ENCODE results near the gene TAS1R3. TPM values are rescaled to one million over a fixed set of nuclear protein-coding genes. Genes with fewer than 3 reads are reported as not detected.
"Not testable (repeated sequence)": the region's sequence is repeated elsewhere in the genome, so short reads cannot be mapped to it uniquely, and the experiment has no call there.

TAS1R3 gene
- total RNA-seq, 1 donor from 2014 or later: 1.3 TPM

DNA sequence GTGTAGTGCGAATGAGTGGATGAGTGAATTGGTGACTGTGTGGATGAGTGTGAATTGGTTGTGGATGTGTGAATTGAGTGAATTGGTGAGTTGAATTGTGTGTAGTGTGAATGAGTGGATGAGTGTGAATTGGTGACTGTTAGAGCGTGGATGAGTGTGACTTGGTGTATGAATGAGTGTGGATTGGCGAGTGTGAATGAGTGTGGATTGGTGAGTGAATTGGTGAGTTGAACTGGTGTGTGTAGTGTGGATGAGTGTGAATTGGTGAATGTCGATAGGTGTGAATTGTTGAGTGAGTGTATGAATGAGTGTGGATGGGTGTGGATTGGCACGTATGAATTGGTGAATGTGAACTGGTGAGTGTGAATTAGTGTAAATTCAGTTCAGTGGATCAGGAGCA, 36.2 kb downstream of the TAS1R3 start:
- Mint-ChIP-seq H3K4me1 (ENCODE audit: low read depth, unreplicated experiment) (peaks cover under 1% of the 10 kb centered on the region), H3K27me3 (ENCODE audit: unreplicated experiment) (no peaks in the 10 kb centered on the region), H3K36me3 (ENCODE audit: unreplicated experiment) (no peaks in the 10 kb centered on the region), H3K4me3 (ENCODE audit: unreplicated experiment) (no peak overlapping the region), H3K9me3 (ENCODE audit: unreplicated experiment) (peaks cover 2% of the 10 kb centered on the region), H3K27ac (ENCODE audit: unreplicated experiment) (no peak overlapping the region)
- TF ChIP-seq, protein P1, sequence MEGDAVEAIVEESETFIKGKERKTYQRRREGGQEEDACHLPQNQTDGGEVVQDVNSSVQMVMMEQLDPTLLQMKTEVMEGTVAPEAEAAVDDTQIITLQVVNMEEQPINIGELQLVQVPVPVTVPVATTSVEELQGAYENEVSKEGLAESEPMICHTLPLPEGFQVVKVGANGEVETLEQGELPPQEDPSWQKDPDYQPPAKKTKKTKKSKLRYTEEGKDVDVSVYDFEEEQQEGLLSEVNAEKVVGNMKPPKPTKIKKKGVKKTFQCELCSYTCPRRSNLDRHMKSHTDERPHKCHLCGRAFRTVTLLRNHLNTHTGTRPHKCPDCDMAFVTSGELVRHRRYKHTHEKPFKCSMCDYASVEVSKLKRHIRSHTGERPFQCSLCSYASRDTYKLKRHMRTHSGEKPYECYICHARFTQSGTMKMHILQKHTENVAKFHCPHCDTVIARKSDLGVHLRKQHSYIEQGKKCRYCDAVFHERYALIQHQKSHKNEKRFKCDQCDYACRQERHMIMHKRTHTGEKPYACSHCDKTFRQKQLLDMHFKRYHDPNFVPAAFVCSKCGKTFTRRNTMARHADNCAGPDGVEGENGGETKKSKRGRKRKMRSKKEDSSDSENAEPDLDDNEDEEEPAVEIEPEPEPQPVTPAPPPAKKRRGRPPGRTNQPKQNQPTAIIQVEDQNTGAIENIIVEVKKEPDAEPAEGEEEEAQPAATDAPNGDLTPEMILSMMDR (IDR thresholded peaks at IDR 0.05; ENCODE audit: partially characterized antibody, unreplicated experiment): no peak
- no peak for DNase-seq

DNA sequence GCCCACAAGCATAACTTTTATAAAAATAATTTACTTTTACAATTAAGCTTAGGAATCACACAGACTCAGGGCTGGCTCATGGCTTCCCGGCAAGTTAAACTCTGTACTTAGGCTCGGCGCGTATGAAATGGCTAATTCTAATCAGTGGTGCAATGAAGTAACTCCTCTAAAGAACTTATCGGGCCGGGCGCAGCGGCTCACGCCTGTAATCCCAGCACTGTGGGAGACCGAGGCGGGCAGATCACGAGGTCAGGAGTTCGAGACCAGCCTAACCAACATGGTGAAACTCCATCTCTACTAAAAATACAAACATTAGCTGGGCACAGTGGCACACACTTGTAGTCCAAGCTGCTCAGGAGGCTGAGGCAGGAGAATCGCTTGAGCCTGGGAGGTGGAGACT, 39.0 kb downstream of the TAS1R3 start:
- H3K9me3 Mint-ChIP-seq (ENCODE audit: unreplicated experiment); H3K4me3 Mint-ChIP-seq (ENCODE audit: unreplicated experiment); H3K4me1 Mint-ChIP-seq (ENCODE audit: low read depth, unreplicated experiment); DNase-seq; H3K36me3 Mint-ChIP-seq (ENCODE audit: unreplicated experiment); H3K27ac Mint-ChIP-seq (ENCODE audit: unreplicated experiment); H3K27me3 Mint-ChIP-seq (ENCODE audit: unreplicated experiment): not testable (repeated sequence)

DNA sequence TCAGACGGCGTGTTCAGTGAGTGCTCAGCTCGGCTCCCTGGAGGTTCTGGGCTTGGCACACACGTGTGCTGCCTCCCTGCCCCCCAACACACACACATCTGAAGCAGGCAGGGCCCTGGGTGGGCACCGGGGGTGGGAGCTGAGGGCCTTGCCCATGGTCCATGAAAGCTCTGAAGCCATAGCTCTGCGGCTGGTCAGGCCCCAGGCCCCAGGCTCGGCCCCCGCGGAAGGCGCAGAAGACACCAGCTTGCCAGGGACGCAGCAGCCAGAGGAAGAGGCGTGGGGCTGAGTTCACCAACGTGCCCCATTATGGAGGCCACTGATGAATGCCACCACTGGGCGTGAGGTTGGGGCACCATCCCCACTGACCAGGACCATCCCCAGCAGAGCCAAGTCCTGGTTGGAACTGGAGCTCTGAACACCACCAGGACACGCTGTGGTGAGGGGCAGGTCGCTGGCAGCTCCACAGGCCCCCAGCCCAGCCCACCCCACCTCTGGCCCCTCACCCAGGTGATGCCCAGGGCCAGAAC, 39.8 kb downstream of the TAS1R3 start:
- Mint-ChIP-seq H3K27ac (ENCODE audit: unreplicated experiment) (no peak overlapping the region), H3K27me3 (ENCODE audit: unreplicated experiment) (no peaks in the 10 kb centered on the region), H3K36me3 (ENCODE audit: unreplicated experiment) (no peaks in the 10 kb centered on the region), H3K9me3 (ENCODE audit: unreplicated experiment) (peaks cover 2% of the 10 kb centered on the region), H3K4me1 (ENCODE audit: low read depth, unreplicated experiment) (no peaks in the 10 kb centered on the region), H3K4me3 (ENCODE audit: unreplicated experiment) (no peak overlapping the region)
- TF ChIP-seq, protein P1 (IDR thresholded peaks at IDR 0.05; ENCODE audit: partially characterized antibody, unreplicated experiment): no peak
- no peak for DNase-seq

DNA sequence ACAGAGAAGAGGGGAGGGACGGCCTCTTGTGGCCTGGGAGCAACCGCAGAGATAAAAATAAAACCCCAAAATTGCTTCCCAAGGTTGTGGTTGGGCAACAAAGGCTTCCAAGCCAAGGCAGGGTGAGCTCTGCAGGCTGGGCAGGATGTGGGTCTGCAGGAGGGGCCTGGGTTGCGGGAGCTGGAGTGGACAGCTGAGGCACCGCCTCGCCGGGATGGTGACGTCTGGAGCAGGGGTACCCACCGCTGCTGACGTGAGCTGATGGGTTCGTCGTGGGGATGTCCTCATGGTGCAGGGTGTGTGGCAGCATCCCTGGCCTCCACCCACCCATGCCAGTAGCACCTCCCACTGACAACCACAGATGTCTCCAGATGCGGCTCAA, 40.3 kb downstream of the TAS1R3 start:
- Mint-ChIP-seq H3K9me3 (ENCODE audit: unreplicated experiment) (peaks cover 2% of the 10 kb centered on the region), H3K4me1 (ENCODE audit: low read depth, unreplicated experiment) (no peaks in the 10 kb centered on the region), H3K4me3 (ENCODE audit: unreplicated experiment) (no peak overlapping the region), H3K27ac (ENCODE audit: unreplicated experiment) (no peak overlapping the region), H3K27me3 (ENCODE audit: unreplicated experiment) (no peaks in the 10 kb centered on the region), H3K36me3 (ENCODE audit: unreplicated experiment) (no peaks in the 10 kb centered on the region)
- TF ChIP-seq, protein P1 (IDR thresholded peaks at IDR 0.05; ENCODE audit: partially characterized antibody, unreplicated experiment): no peak
- no peak for DNase-seq

DNA sequence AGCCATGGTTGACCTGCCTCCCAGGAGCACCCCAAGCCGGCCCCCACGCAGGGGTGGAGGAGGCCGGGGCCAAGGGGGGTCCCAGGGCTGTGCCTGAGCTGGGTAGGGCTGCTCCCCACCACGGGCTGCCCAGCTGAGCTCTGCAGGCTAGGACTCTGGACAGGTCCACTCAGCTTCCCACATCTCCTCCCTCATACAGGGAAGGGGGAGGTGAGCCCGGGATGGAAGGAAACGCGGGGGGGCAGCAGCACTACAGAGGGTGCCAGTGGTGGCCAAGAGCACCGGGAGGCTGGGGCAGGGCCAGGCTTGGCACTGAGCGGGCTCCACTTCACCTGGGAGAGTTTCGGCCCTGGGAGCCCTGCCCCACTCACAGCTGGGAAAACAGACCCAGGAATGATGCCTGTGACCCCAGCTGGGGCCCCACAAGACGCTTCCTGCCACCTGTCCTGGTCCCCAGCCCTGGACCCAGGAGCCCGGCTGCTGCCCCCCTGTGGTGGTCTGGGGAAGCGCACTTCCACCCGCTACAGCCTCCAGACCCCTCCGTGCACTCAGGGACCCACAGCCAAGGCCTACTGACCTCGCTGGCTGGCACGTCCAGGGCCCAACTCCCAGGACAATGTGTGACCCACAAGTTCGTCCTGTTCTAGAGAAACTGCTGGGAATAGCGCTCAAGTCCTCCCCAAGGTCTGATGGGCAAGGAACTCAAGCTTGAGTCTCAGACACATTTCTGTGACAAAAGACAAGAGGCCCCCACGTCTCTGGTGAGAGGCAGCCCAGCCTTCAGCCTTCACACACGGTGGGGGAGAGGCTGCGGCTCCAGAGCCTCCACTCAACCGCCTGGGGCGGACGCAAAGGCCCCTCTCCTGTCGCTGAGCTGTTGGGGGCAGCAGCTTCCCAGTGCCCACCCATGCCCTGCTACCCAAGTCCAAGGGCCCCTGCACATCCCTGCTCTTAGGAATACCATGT, 40.9 kb downstream of the TAS1R3 start:
- Mint-ChIP-seq H3K36me3 (ENCODE audit: unreplicated experiment) (no peaks in the 10 kb centered on the region), H3K27me3 (ENCODE audit: unreplicated experiment) (no peaks in the 10 kb centered on the region), H3K27ac (ENCODE audit: unreplicated experiment) (no peak overlapping the region), H3K4me3 (ENCODE audit: unreplicated experiment) (peak overlapping the region; percentile 15), H3K4me1 (ENCODE audit: low read depth, unreplicated experiment) (no peaks in the 10 kb centered on the region), H3K9me3 (ENCODE audit: unreplicated experiment) (peaks cover 2% of the 10 kb centered on the region)
- DNase-seq: peak; percentile 89
- TF ChIP-seq, protein P1 (IDR thresholded peaks at IDR 0.05; ENCODE audit: partially characterized antibody, unreplicated experiment): peak; percentile 97
